Activated B cell treated with CpG ODN at 0.5 μM for 24 hours (primary cell): ENCODE results near the gene CFAP65. TPM values are rescaled to one million over a fixed set of nuclear protein-coding genes. Genes with fewer than 3 reads are reported as not detected.

ENCODE experiments used
- ATAC-seq: fragments of 200-7000 bp; cut with Tn5 transposase; one replicate; pipeline ENCODE4 v1.10.0; 2021; ENCODE audit warnings: low read depth, mild to moderate bottlenecking, moderate library complexity
- CTCF ChIA-PET: fragments of 350-600 bp; sonication (Branson Sonifier 250); formaldehyde crosslinking; loops from one replicate; lab custom pipeline; 2021; ENCODE audit warnings: antibody characterized with exemption; lab: Charles Lee
- POLR2A ChIA-PET: fragments of 350-600 bp; sonication (Branson Sonifier 250); formaldehyde crosslinking; loops from one replicate; lab custom pipeline; 2021; ENCODE audit warnings: antibody characterized with exemption; lab: Charles Lee
- DNase-seq: peaks from one replicate; pipeline ENCODE4 v3.0.0; 2022
- H3K27ac Mint-ChIP-seq: one replicate; pipeline ENCODE4 v1.8.0; 2020; ENCODE audit warnings: mixed read lengths
- H3K27me3 Mint-ChIP-seq: one replicate; pipeline ENCODE4 v1.8.0; 2021; ENCODE audit warnings: mixed read lengths
- H3K36me3 Mint-ChIP-seq: one replicate; pipeline ENCODE4 v1.8.0; 2021; ENCODE audit warnings: low read depth, mixed read lengths
- H3K4me1 Mint-ChIP-seq: one replicate; pipeline ENCODE4 v1.8.0; 2021; ENCODE audit warnings: mixed read lengths
- H3K4me3 Mint-ChIP-seq: one replicate; pipeline ENCODE4 v1.8.0; 2020; ENCODE audit warnings: mild to moderate bottlenecking, mixed read lengths
- H3K9me3 Mint-ChIP-seq: one replicate; pipeline ENCODE4 v1.8.0; 2020; ENCODE audit warnings: mixed read lengths
- intact Hi-C: fragments of 100-400 bp; cut with micrococcal nuclease; formaldehyde crosslinking; loops from one replicate; pipeline ENCODE4 v1.15.1; 2024
- total RNA-seq: library from RNA; stranded (reverse); gene quantifications from 2 replicates; pipeline ENCODE4 v1.2.3, GENCODE V29; 2022
- TF ChIP-seq, protein P1 (sequence below): fragments of 200-600 bp; IDR thresholded peaks from one replicate; pipeline ENCODE4 v1.8.0; 2022; ENCODE audit warnings: antibody characterized with exemption, mild to moderate bottlenecking

CFAP65 gene
- total RNA-seq, 1 donor from 2014 or later: not detected

DNA sequence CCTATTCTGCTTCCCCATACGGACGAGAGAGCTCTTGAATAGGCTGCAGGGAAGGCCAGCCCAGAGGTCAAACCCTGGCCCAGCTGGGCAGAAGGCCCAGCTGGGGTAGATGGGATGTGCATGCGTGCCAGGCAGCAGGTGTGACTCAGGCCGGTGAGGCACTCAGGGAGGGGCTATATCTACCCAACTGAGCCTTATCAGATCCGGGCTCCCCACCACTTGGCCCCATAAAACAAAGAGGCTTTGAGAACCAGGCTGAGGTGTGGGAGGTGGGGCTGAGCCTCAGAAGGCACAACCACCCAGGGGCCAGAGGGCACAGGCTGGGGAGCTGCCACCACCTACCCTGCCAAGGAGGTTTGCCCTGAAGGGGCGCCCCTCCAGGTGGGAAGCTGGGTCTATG is 8.0 kb upstream of the CFAP65 start:
- TF ChIP-seq, protein P1, sequence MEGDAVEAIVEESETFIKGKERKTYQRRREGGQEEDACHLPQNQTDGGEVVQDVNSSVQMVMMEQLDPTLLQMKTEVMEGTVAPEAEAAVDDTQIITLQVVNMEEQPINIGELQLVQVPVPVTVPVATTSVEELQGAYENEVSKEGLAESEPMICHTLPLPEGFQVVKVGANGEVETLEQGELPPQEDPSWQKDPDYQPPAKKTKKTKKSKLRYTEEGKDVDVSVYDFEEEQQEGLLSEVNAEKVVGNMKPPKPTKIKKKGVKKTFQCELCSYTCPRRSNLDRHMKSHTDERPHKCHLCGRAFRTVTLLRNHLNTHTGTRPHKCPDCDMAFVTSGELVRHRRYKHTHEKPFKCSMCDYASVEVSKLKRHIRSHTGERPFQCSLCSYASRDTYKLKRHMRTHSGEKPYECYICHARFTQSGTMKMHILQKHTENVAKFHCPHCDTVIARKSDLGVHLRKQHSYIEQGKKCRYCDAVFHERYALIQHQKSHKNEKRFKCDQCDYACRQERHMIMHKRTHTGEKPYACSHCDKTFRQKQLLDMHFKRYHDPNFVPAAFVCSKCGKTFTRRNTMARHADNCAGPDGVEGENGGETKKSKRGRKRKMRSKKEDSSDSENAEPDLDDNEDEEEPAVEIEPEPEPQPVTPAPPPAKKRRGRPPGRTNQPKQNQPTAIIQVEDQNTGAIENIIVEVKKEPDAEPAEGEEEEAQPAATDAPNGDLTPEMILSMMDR: no peak
- POLR2A ChIA-PET: no interaction called here
- Mint-ChIP-seq H3K27ac (no peak overlapping the region), H3K4me3 (no peak overlapping the region), H3K4me1 (no peaks in the 10 kb centered on the region), H3K9me3 (no peaks in the 10 kb centered on the region), H3K27me3 (peaks cover 42% of the 10 kb centered on the region), H3K36me3 (no peaks in the 10 kb centered on the region)
- no peak for DNase-seq
- CTCF ChIA-PET: no interaction called here
- ATAC-seq: no peak
- intact Hi-C loops: no loop called here

DNA sequence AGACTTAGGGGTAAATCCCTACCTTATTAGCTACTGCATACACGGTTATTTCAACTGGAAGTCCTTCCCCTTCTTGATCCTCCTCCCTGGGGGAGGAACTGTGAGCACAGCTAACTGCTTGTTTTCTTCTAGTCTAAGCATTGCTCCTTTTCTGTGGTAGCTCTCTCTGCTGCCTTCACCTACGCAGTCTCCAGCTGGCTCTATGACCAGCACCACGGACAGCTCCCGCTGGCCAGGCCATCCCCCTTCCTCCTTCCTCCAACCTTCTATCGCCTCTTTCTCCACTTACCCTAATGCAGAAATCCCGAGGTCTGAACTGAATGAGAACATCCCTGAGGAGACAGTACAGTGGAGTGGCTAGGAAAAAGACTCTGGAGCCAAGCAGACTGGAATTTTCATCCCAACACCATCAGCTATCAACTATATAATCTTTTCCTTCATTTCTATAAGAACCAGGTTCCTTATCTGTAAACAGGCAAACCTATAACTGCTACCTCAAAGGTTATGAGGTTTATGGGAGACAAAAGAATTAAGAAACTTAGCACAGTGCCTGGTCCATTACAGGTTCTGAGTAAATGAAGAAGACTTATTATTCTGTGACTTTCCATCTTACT is 4.7 kb upstream of the CFAP65 start:
- ATAC-seq (no peak), DNase-seq (no peak)
- ChIA-PET POLR2A (no interaction called here), CTCF (no interaction called here)
- Mint-ChIP-seq H3K4me1 (peaks cover 6% of the 10 kb centered on the region), H3K27ac (no peak overlapping the region), H3K36me3 (no peaks in the 10 kb centered on the region), H3K9me3 (no peaks in the 10 kb centered on the region), H3K27me3 (peaks cover 48% of the 10 kb centered on the region), H3K4me3 (no peak overlapping the region)
- intact Hi-C loops: no loop called here
- TF ChIP-seq, protein P1: no peak

DNA sequence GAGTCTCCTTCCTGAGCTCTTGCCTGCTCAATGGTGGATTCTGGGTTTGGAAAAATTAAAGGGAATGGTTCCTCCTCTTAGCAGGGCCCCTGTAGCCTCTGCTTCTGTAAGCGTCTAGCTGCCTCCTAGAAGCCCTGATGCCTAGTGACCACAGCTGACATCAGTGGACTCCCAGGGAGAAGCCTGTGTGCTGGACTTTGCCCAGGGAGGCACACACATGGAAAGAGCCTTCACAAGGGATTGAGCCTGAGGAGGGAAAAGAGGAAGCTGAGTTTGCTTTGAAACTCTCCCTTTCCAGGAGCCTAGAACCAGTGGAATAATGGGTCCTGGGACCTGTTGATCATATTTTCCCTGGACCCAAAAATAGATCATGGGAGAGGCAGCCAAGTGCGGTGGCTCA is 1.4 kb upstream of the CFAP65 start:
- POLR2A ChIA-PET: interaction anchor here (0.6 kb wide), 1 partner anchor 210 kb away, joined by 4 read pairs; the partner anchor contains the start of gene TUBA4B
- Mint-ChIP-seq H3K4me1 (peaks cover 7% of the 10 kb centered on the region), H3K27me3 (peaks cover 43% of the 10 kb centered on the region), H3K27ac (no peak overlapping the region), H3K36me3 (no peaks in the 10 kb centered on the region), H3K9me3 (no peaks in the 10 kb centered on the region), H3K4me3 (no peak overlapping the region)
- ATAC-seq (no peak), DNase-seq (no peak)
- intact Hi-C loops: no loop called here
- TF ChIP-seq, protein P1: no peak
- CTCF ChIA-PET: no interaction called here

DNA sequence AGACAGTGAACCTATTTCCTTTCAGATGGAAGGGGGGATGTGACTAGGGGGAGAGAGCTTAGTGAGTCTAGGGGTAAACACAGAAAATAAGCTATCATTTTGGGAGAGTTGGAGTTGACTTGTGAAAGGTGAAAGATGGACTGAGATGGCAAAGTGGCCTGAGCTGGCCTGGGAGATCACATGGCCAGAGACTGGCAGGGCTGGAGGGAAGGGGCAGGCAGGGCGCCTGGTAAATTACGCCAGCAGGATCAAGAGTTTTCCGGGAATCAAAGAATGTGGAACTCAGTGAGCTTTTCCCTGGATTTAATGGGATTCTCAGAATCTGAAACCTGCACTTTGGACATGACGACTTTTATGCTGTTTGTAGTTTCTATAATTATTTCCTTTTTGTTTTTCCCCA is 841 bp upstream of the CFAP65 start:
- POLR2A ChIA-PET: interaction anchor here (0.6 kb wide), 1 partner anchor 211 kb away, joined by 4 read pairs; the partner anchor contains the start of gene TUBA4B
- Mint-ChIP-seq H3K4me3 (no peak overlapping the region), H3K36me3 (no peaks in the 10 kb centered on the region), H3K9me3 (no peaks in the 10 kb centered on the region), H3K4me1 (peaks cover 7% of the 10 kb centered on the region), H3K27ac (no peak overlapping the region), H3K27me3 (peaks cover 48% of the 10 kb centered on the region)
- CTCF ChIA-PET: no interaction called here
- DNase-seq (no peak), ATAC-seq (no peak)
- intact Hi-C loops: no loop called here
- TF ChIP-seq, protein P1: no peak

DNA sequence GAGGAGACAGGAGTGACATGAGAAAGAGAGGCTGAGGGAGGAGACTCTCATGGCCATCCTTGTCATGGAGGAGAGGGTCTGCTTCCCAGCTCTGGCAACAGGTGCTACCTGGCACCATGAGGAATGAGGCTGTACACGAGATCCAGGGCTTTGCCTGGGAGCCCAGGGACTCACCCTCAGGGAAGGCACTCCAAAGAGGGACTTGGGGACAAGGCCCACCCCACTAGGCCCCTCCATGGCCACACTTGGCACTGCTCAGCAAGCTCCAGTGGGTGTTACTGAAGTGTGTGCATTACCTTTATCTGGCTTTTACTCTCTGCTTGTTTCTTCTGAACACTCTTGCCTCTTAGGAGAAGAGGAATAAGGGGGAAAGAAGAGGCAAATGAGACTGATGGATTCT is 2.7 kb downstream of the CFAP65 start:
- intact Hi-C loops: no loop called here
- ChIA-PET POLR2A (no interaction called here), CTCF (interaction anchor here (1.2 kb wide), 1 partner anchor 8 kb away, joined by 3 read pairs; no protein-coding TSS in a partner anchor)
- DNase-seq (no peak), ATAC-seq (no peak)
- Mint-ChIP-seq H3K27ac (no peak overlapping the region), H3K27me3 (peaks cover 56% of the 10 kb centered on the region), H3K9me3 (no peaks in the 10 kb centered on the region), H3K36me3 (no peaks in the 10 kb centered on the region), H3K4me1 (peaks cover 7% of the 10 kb centered on the region), H3K4me3 (no peak overlapping the region)
- TF ChIP-seq, protein P1: no peak
